Subcutaneous adipose tissue (tissue), 4 donors: Measurements from ENCODE around the gene EHMT1. TPM values are rescaled to one million over a fixed set of nuclear protein-coding genes. Genes with fewer than 3 reads are reported as not detected.

Experiments
- total RNA-seq, 4 donors: library from RNA; depleted of rRNA; stranded (reverse); fragments of >200 nt; gene quantifications; one replicate each; pipeline ENCODE4 v1.1.0, GENCODE V29; 2016
- TF ChIP-seq, protein P1 (sequence below): fragments of 450-650 bp; IDR thresholded peaks from one replicate; pipeline ENCODE4 v1.5.1; 2016; ENCODE audit warnings: low read depth, mild to moderate bottlenecking, control low read depth, antibody characterized with exemption, moderate library complexity

The EHMT1 gene
- total RNA-seq, 4 donors from 2014 or later: 53.2 to 168 (median 65.9) TPM

- TF ChIP-seq, protein P1, sequence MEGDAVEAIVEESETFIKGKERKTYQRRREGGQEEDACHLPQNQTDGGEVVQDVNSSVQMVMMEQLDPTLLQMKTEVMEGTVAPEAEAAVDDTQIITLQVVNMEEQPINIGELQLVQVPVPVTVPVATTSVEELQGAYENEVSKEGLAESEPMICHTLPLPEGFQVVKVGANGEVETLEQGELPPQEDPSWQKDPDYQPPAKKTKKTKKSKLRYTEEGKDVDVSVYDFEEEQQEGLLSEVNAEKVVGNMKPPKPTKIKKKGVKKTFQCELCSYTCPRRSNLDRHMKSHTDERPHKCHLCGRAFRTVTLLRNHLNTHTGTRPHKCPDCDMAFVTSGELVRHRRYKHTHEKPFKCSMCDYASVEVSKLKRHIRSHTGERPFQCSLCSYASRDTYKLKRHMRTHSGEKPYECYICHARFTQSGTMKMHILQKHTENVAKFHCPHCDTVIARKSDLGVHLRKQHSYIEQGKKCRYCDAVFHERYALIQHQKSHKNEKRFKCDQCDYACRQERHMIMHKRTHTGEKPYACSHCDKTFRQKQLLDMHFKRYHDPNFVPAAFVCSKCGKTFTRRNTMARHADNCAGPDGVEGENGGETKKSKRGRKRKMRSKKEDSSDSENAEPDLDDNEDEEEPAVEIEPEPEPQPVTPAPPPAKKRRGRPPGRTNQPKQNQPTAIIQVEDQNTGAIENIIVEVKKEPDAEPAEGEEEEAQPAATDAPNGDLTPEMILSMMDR: no peak
Observed at GRCh38 chr9:137634016-137634415, 15.2 kb downstream of the EHMT1 start.

- TF ChIP-seq, protein P1: no peak
Observed at GRCh38 chr9:137638680-137639079, 19.9 kb downstream of the EHMT1 start.

DNA sequence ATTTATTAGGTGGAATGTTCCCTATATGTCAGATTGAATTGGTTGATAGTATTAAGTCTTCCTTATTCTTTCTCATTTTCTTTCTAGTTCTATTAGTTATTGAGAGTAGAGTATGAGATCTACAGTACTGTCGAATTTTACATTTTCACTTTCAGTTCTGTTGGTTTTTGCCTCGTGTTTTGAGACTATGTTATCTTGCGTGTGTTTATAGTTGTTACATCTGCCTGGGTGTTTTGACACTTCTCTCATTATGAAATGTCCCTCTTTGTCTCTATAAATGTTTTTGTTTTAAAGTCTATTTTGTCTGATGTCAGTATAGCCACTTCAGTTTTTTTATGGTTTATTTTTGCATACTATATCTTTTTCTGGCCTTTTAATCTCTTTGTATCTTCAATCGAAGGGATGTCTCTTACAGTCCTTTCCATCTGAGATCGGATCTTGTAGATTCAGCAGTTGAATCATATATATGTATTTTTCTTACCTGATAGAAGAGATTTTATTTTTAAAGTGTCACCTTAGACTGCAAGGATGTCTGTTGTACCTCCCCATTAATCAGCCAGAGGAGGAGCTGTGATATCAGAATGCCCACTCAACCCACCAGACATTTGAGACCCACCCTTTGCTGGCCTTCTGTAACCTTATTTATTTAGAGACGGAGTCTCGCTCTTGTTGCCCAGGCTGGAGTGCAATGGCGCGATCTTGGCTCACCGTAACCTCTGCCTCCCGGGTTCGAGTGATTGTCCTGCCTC is 20.7 kb downstream of the EHMT1 start:
- TF ChIP-seq, protein P1: no peak

DNA sequence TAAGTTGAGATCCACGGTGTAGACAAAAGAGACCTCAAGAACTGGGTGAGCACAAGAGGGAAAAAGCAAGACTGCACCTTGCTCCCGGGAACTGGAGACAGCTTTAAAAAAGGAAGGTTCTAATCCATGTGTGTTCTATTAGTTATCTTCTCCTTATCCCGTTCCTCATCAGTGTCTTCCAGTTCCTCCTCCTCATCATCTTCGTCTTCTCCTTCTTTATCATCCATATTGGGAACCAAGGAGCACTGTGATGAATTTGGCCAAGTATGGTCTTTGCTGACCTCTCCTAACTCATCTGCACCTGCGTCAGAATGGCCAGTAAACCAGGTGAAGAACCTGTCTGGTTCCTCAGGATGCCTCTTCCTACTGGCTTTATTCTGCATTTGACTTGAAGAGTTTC is 22.1 kb downstream of the EHMT1 start:
- TF ChIP-seq, protein P1: no peak

- TF ChIP-seq, protein P1: no peak
Observed at GRCh38 chr9:137642118-137642601, 23.4 kb downstream of the EHMT1 start.

DNA sequence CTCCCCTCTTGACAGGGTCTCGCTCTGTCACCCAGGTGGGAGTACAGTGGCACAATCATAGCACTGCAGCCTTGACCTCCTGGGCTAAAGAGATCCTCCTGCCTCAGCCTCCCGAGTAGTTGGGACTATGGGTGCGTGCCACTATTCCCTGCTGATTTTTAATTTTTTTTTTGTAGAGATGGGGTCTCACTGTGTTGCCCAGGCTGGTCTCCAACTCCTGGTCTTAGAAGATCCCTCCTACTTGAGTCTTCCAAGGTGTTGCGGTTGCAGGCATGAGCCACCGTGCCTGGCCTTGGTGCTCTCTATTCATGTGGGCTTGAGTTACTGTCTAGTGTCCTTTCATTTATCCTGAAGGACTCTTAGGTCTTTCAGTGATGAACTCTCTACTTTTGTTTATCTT is 24.1 kb downstream of the EHMT1 start:
- TF ChIP-seq, protein P1: no peak

- TF ChIP-seq, protein P1: no peak
Observed at GRCh38 chr9:137643921-137644320, 25.1 kb downstream of the EHMT1 start.
